Stomach (tissue), 4 donors: ENCODE results near the gene TRIM62.

ENCODE experiments used
- EP300 ChIP-seq: sonication (generic); formaldehyde crosslinking; IDR thresholded peaks from one replicate; pipeline ENCODE4 v1.6.1; 2017; ENCODE audit warnings: antibody characterized with exemption
- POLR2A ChIP-seq, 4 donors: fragments of 450-650 bp; IDR thresholded peaks; one replicate each; pipeline ENCODE4 v1.6.1; 2016; ENCODE audit warnings: antibody characterized with exemption in 4 of 4, control low read depth in 2 of 4, mild to moderate bottlenecking in 1 of 4, moderate library complexity in 1 of 4
- POLR2AphosphoS5 ChIP-seq, 3 donors: sonication (generic); formaldehyde crosslinking; IDR thresholded peaks; one replicate each; pipeline ENCODE4 v1.6.1; 2016; ENCODE audit warnings: antibody characterized with exemption in 3 of 3
- TF ChIP-seq, protein P1 (sequence below), 7 experiments: fragments of 450-650 bp in 4 of 7; fragments of 200-600 bp in 3 of 7; sonication (generic) in 3 of 7; IDR thresholded peaks; one replicate each; pipeline ENCODE4 v1.5.1; 2016 to 2019; ENCODE audit warnings: antibody characterized with exemption in 7 of 7, control low read depth in 2 of 7, mild to moderate bottlenecking in 1 of 7

DNA sequence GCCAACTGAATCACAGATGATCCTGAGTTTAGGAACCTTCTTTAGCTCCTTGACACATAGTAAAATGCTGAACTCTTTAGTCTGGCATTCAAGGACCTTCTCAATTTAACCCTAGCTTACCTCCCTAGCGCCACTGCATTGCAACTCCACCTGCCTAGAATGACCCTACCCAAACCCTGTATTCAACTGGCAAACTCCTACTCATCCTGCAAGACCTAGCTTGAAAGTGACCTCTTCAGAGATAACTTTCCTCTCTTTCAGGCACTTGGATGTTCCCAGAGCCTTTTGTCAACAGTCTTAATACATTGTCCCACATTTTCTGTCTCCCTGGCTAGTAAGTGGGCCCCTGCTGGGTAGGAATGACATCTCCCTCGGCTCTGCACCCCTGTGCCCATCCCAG is 19.7 kb downstream of the TRIM62 start:
- TF ChIP-seq, protein P1, sequence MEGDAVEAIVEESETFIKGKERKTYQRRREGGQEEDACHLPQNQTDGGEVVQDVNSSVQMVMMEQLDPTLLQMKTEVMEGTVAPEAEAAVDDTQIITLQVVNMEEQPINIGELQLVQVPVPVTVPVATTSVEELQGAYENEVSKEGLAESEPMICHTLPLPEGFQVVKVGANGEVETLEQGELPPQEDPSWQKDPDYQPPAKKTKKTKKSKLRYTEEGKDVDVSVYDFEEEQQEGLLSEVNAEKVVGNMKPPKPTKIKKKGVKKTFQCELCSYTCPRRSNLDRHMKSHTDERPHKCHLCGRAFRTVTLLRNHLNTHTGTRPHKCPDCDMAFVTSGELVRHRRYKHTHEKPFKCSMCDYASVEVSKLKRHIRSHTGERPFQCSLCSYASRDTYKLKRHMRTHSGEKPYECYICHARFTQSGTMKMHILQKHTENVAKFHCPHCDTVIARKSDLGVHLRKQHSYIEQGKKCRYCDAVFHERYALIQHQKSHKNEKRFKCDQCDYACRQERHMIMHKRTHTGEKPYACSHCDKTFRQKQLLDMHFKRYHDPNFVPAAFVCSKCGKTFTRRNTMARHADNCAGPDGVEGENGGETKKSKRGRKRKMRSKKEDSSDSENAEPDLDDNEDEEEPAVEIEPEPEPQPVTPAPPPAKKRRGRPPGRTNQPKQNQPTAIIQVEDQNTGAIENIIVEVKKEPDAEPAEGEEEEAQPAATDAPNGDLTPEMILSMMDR (IDR thresholded peaks at IDR 0.05), result no peak
- no peak for TF ChIP-seq POLR2AphosphoS5 (IDR thresholded peaks at IDR 0.05)
- no peak for TF ChIP-seq POLR2A (IDR thresholded peaks at IDR 0.05)
- no peak for TF ChIP-seq EP300
